Myocyte (in vitro differentiated cells): ENCODE measurements around the gene UBE2H. TPM values are rescaled to one million over a fixed set of nuclear protein-coding genes. Genes with fewer than 3 reads are reported as not detected.
"Not testable (repeated sequence)": the region's sequence is repeated elsewhere in the genome, so short reads cannot be mapped to it uniquely, and the experiment has no call there.

ENCODE experiments used
- DNase-seq: peaks from one replicate; pipeline ENCODE4 v3.0.0-alpha.2; 2012; ENCODE audit warnings: low read depth
- polyA plus RNA-seq: library from polyadenylated mRNA; unstranded; fragments of >200 nt; gene quantifications from one replicate; pipeline ENCODE4 v1.2.1, GENCODE V29; 2012; ENCODE audit warnings: missing spikeins
- total RNA-seq: library from RNA; depleted of rRNA; stranded (reverse); fragments of >200 nt; gene quantifications from 2 replicates; pipeline ENCODE4 v1.2.3, GENCODE V29; 2014

The UBE2H gene
- 123 and 128 TPM in 2 replicates for total RNA-seq
- 112 TPM for polyA plus RNA-seq

GRCh38 chr7:129952653-129953560 lies at the start of gene UBE2H:
Gene UBE2H (minus strand): TSS chr7:129952960. CDS start chr7:129952555, 405 bp downstream.
- DNase-seq: peak; percentile 96

GRCh38 chr7:129998446-129998845 lies 45.7 kb upstream of the UBE2H start:
- no peak for DNase-seq

GRCh38 chr7:129997285-129997684 lies 44.5 kb upstream of the UBE2H start:
- DNase-seq: no peak

GRCh38 chr7:129993275-129993674 lies 40.5 kb upstream of the UBE2H start:
- no peak for DNase-seq

GRCh38 chr7:129990403-129991192 lies 37.8 kb upstream of the UBE2H start:
- peak; percentile 56 for DNase-seq

- DNase-seq: no peak
These were observed 36.7 kb upstream of the UBE2H start for GRCh38 chr7:129989466-129989865.

GRCh38 chr7:129986600-129986999 lies 33.8 kb upstream of the UBE2H start:
- DNase-seq: no peak

- DNase-seq: no peak
These were observed 27.9 kb upstream of the UBE2H start for GRCh38 chr7:129980667-129981066.

- DNase-seq: no peak
These were observed 22.5 kb upstream of the UBE2H start for GRCh38 chr7:129975309-129975708.

GRCh38 chr7:129970816-129971215 lies 18.1 kb upstream of the UBE2H start:
- DNase-seq: no peak

GRCh38 chr7:129969881-129970446 lies 17.2 kb upstream of the UBE2H start:
- peak; percentile 32 for DNase-seq

GRCh38 chr7:129968592-129969383 lies 16.0 kb upstream of the UBE2H start:
- no peak for DNase-seq

- DNase-seq: not testable (repeated sequence)
These were observed 7.4 kb upstream of the UBE2H start for GRCh38 chr7:129960204-129960475.

GRCh38 chr7:129959471-129960203 lies 6.9 kb upstream of the UBE2H start:
- no peak for DNase-seq

GRCh38 chr7:129958643-129959470 lies 6.1 kb upstream of the UBE2H start:
- peak; percentile 93 for DNase-seq

- no peak for DNase-seq
These were observed 3.3 kb upstream of the UBE2H start for GRCh38 chr7:129955993-129956543.

- peak; percentile 70 for DNase-seq
These were observed 591 bp downstream of the UBE2H start for GRCh38 chr7:129952086-129952652.

GRCh38 chr7:129951226-129952085 lies 1.3 kb downstream of the UBE2H start:
- DNase-seq: peak; percentile 57
